ENCODE measurements around the gene SKOR1.

DNA sequence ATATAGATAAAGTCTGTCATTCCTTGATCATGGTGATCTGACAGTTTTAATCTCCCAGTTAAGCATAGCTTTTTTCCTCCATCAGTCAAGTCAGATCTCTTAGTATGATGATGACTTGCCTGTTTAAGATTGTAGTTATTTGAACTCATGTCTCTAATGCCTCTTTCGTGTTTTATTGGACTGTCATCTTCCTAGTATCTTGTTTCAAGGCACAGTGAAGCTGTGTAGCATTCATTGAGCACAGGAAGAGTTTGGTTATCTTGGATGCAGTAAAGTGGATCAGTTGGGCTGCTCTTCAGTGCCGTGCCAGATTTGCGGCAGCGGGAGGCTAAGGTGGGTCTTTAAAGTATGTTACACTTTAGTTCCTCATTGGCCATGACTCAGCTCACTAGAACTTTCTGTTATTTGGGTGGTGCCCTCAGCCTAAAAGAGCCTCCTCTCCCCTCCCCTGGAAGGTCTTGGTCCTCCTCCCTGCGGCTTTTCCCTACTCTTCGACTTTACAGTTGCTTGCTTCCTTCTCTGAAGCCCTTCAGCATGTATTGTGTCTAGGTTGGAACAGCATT, 45.7 kb upstream of the SKOR1 start:
- TF ChIP-seq, protein P1, sequence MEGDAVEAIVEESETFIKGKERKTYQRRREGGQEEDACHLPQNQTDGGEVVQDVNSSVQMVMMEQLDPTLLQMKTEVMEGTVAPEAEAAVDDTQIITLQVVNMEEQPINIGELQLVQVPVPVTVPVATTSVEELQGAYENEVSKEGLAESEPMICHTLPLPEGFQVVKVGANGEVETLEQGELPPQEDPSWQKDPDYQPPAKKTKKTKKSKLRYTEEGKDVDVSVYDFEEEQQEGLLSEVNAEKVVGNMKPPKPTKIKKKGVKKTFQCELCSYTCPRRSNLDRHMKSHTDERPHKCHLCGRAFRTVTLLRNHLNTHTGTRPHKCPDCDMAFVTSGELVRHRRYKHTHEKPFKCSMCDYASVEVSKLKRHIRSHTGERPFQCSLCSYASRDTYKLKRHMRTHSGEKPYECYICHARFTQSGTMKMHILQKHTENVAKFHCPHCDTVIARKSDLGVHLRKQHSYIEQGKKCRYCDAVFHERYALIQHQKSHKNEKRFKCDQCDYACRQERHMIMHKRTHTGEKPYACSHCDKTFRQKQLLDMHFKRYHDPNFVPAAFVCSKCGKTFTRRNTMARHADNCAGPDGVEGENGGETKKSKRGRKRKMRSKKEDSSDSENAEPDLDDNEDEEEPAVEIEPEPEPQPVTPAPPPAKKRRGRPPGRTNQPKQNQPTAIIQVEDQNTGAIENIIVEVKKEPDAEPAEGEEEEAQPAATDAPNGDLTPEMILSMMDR (conservative IDR thresholded peaks at IDR 0.05): no peak
- TF ChIP-seq EZH2 (IDR thresholded peaks at IDR 0.05; ENCODE audit: low read depth): no peak

All from PC-9 (cell line).